GM18508 (cell line): ENCODE measurements around the gene DUSP14.

Experiments used
- ATAC-seq: cut with Tn5 transposase; IDR thresholded peaks from one replicate; pipeline ENCODE4 v1.9.1; 2021; ENCODE audit warnings: moderate number of reproducible peaks; ENCODE audit not compliant: insufficient read depth, unreplicated experiment

DUSP14 gene

DNA sequence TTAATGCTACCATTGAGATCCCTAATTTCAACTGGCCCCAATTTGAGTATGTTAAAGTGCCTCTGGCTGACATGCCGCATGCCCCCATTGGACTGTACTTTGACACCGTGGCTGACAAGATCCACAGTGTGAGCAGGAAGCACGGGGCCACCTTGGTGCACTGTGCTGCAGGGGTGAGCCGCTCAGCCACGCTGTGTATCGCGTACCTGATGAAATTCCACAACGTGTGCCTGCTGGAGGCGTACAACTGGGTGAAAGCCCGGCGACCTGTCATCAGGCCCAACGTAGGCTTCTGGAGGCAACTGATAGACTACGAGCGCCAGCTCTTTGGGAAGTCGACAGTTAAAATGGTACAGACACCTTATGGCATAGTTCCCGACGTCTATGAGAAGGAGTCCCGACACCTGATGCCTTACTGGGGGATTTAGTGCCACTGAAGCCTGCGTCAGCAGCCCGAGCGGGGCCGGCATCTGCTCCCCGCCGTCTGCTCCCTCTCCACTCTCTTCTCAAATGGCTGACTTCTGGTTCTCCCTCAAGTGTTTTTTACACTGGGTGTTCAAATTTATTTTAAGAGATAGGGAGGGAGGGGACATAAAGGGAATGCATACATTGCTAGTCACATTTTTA, 22.9 kb downstream of the DUSP14 start:
- ATAC-seq = no peak

DNA sequence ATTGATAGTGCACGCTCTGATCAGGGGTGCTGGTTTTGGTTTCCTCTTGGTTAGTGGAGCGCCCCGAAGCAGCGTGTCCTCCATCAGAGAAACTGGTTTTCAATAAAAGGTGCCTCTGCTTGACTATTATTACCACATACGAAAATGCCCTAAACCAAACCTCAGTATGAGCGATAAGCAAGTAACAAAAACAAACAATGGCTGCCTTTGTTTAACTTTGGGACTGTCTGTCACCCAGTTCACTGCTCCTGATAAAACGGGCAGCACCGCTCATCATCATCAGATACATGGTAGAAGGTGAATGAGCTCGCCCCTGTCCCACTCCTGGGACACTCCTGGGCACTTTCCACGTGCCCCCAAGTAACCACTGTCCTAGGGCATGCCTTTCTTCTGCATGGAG, 24.0 kb downstream of the DUSP14 start:
- ATAC-seq = no peak

DNA sequence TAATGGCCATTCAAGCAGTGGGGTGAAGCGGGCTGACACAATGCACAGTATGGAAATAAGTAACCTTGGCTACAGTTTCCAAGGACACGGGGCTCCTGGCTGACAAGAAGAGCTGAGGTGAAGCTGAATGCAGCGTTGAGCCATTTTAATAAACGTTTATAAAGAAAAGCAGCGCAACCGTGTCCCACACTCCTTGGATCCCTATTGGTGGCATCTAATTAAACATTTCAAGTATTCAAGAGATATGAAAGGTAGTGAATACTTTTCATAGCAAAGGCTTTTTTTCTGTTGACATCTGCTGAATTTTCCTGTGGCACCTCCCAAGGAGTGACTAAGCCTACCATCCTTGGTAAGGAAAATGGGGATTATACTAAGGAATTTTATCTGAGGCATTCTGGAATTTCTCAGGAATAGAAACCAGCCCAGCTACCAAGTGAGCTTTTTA, 26.5 kb downstream of the DUSP14 start:
- no peak for ATAC-seq

DNA sequence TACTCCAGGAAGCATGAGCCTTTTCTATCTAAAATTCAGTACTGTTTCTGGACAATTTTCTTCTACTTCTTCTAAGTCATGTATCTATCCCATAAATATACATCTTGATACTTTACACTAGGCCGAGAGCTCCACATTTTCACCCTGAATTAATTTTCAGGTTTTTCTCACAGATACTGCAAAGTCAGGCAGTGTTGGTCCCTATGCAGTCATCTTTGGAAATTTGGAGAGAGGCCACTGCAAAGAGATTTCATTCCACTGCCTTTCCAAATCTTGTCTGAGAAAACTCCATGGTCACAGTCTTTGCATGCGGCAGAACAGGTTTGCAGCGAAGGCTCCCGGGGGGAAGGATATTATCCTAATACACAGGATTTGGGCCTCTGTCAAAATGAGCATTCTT, 28.2 kb downstream of the DUSP14 start:
- ATAC-seq = no peak

DNA sequence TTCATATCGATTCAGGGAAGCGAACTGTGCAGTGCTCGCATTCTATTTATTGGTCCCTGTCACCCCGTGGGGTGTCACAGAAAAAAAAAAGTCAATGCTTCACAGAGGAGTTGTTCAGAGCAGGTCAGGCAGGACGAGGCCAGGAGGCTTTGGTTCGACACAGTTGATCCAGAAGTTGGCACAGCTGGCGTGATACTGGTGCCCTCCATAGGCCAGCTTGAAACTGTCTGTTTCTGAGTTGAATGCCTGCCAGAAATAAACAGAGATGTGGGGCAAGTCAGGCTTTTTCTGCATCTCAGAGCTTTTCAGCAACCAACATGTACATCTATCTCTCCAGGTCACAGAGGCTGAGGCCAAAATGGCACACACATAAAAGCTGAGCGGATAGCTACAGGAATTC, 29.1 kb downstream of the DUSP14 start:
- ATAC-seq = no peak

DNA sequence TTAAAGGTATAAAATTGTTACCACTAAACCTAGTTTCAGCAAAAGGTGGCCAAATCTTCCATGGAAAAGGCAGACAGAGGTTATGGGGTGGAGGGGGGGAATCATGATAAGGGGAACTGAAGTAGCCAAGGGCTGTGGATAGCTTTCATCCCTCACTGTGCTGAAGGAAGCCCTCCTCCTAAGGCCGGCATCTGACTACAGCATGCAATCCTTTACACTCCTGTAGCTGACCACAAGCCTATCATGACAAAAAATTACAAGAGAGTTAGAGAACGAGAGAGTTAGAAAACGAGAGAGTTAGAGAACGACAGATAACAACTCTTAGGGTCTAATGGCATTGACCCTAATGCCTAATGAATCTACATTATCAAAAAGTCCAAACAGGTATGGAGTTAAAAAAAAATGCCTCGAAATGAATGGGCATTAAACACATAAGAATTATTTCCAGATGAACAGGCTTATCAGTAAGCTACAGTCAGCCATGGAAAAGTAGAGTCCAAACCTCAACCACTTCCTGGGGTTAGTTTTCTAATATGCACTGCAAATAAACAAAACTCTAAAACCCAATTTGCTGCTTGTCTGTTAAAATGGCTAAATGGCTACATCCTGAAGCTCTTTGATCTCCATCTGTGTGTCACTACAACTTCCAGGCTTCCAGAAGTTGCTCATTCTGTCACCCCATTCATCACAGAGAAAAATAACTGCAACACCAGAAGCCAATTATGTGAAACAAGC, 29.7 kb downstream of the DUSP14 start:
- no peak for ATAC-seq

DNA sequence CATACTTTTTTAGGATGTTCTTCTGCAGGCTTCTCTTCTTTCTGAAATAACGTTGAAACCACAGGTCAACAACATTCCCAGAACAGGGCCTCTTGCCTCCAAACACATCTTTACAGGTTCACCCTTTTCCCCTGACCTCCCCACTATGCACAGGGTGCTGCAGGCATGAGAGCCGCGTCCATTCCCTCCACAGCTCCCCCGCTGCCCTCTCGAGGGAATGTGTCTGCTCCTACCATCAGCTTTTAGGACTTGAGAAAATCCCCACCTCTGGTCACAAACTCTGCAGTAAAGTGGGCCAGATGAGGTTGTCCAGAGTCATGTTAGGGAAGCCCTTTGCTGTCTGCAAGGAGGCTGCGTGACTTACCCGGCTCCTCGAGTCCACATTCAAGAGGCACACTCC, 30.5 kb downstream of the DUSP14 start:
- ATAC-seq = no peak

DNA sequence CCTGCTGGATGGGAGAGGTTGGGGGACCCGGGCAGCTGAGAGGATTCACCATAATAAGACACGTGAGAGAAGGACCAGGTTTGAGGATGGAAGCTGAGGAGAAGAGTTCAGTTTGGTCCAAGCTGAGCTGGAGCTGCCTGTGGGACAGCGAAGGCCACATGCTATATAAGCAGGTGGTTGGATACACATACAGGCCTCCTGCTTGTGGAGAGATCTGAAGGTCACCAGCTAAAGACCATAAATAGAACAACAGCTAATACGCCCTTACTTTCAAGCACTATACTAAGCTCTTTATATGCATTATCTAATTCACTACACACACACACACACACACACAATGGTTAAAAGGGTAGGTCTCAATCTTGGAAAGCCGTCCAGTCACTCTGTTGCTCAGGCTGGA, 32.1 kb downstream of the DUSP14 start:
- ATAC-seq = no peak

DNA sequence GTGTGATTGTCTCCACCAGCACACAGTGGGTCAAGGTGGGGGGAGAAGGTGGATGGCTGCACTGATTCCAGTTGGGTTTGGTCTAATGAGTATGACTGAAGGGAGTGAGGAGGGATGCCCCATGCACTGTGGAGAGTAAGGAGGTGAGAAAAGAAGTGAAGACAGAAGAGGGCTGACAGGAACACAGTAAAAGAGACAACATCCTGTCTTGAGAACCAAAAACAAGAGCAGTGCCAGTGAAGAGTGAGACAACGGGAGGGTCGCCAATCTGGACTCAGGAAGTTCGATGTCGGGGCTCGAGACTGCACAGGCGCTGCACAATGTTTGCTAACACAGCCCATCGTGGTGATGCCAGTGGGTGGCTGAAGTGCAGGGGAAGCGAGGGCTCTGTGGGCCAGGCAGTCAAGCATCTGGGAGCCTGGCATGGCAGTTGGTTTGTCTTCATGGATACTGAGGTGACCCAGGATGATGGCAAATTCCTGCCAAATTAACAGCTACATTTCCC, 34.1 kb downstream of the DUSP14 start:
- ATAC-seq = no peak

DNA sequence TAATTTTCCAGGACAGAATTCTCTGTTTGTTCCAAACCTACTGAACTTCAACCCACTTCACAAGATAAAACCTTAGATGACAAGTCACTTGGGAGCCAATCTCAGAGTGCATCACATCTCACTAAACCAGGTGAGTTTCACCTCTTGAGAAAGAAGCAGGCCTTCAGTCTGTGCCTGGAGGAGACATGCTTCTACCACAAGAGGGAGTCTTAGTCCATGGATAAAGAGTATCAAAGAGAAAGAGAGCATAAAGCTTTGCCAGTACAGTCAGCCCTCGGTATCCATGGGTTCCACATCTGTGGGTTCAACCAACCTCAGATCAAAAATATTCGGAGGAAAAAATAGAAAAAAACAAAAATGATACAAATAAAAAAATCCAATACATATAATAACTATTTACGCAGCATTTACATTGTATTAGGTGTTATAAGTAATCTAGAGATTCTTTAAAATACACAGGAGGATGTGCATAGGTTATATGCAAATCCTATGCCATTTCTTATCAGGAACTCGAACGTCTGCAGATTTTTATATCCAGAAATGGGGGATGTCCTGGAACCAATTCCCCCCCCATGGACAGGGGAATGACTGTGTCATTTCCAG, 37.7 kb downstream of the DUSP14 start:
- ATAC-seq = no peak

DNA sequence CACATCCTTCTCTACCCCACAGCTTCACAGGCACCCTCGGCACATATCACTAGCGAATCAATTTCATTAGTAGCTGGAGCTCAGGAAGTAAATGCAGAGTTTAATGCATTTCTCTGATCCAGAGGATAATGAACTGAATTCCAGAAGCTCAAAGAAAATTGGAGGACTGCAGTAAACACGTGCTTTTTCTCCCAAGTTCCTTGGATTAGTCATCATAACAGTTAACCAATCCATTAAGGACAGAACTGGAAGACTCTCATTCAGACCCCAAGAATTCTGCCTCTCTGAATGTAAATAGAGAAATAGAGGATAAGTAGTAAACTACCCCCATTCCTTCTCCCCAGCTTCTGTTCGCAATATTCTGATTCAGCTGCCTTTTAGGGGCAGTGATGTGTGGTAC, 40.7 kb downstream of the DUSP14 start:
- no peak for ATAC-seq

DNA sequence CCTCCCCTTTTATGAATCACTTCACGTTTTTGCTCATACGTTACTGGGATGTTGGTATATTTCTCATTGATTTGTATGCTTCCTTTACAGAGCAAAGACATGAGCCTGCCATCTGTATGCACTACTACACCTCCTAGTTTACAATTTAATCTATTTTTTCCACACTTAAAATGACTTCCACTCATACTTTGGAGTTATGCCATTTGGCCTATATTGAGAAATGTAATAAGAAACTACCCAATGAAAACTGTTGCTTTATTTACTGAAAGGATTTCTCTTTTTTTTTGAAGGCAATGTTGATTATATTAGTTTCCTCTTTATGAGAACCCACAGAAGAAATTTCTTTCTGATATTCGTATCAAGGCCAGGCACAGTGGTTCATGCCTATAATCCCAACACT, 43.1 kb downstream of the DUSP14 start:
- ATAC-seq = no peak

DNA sequence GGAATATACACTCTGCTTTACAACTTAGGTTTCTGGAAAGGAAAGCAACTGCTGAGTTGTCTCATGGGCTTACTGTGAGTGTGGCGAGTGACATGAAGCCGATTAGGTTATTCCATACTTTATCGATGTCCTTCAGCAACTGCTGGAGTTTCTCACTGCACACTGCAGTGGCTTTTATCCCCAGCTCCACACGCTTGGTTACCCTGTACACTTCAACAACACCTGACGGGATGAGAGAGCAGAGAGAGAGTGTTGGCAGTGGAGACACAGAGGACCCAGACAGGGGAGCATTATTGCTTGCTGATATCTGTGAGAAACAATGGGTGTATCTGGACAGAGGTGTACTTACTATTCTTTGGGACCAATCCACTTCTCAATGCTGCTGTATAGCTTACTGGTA, 46.2 kb downstream of the DUSP14 start:
- ATAC-seq = no peak

DNA sequence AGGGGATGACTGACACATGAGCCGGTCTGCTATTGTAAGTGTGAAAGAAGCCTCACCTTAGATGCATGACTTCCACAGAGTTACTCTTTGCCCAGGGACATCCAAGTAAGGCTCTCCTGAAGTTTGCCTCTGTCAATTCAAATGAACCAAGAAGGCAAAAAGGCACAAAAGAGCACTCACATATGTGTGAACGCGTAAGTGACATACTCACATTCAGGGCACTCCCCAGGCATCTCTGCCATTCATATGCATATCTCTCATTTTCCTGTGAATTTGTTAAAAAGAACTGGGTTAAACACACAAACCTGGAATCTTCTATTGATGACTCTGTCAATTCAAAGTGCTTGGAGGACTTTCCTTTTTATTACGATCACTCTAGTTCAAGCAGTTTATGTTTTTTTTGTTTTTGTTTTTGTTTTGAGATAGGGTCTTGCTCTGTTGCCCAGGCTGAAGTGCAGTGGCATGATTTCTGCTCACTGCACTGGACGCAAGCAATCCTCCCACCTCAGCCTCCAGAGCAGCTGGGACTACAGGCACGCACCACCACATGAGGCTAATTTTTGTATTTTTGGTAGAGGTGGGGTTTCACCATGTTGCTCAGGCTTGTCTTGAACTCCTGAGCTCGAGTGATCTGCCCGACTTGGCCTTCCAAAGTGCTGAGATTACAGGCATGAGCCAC, 49.4 kb downstream of the DUSP14 start:
- ATAC-seq = no peak

DNA sequence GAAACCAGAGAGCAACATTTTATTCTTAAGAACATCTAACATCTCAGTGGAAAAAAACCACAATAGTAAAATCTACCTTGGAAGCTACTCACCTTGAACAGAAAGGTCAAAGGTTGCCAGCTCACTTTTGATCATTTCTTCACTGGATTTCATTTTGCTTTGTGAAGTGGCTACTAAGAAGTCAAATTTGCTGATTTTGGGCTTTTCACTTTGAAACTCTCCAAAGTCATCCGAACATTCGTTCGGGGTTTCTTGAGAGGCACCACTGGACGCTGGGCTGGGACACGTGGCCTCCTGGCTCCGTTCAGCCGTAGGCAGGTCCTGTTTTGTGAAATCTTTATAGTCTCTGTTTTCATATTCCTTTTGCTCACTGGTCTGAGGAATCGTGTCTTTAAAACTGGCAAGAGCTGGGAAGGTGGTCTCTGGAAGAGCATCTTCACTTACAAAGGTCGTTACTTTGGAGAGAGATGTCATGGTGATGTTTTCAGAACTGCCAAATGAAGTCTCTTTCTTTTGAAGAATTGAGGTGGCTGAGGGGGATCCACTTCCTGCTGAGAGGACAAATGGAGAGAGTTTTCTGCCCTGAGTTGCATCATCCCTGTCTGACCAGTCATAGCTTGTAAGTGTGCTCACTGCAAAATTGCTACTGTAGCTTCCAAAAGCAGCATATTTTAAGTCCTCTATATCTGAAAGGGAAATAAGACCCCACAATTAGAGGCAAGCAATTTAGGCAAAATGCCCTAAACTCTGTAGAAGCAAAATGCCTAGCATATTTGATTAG, 52.4 kb downstream of the DUSP14 start:
- no peak for ATAC-seq

DNA sequence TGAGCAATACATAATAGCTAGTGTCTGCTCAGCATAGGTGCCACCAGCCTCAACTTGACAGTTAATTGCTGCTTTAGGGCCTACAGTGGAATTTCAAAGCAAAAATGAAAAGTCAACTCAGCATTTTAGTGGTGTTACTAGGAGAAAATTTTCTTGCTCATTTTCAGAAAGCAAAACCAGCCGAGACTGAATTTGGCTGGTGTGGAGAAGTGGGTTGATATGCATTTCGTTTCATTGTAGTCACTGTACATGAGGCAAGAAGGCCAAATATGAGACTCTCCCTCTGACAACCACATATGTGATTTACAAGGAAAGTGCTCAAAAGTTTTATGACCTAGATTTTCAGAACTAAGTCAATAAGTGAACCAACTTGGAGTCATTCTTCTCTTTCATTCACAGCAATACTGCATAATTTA, 54.0 kb downstream of the DUSP14 start:
- ATAC-seq = no peak

DNA sequence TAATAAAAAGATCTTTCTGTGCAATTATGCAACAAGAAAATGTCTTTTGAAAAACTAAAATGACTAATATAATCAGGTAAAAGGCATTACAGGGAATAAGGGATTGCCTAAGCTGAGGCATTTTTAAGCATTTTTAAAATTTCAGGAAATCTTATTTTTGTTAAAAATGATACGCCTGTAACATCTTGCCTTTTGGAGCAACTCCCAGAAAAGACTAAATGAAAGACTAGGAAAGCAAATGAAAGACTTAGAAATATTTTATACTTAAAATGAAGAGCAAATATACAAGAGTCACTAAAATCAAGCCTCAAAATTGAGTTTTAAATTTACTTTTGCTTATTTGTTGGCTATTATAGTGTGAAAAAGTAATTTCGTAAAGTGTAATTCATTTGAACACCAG, 55.8 kb downstream of the DUSP14 start:
- ATAC-seq = no peak

DNA sequence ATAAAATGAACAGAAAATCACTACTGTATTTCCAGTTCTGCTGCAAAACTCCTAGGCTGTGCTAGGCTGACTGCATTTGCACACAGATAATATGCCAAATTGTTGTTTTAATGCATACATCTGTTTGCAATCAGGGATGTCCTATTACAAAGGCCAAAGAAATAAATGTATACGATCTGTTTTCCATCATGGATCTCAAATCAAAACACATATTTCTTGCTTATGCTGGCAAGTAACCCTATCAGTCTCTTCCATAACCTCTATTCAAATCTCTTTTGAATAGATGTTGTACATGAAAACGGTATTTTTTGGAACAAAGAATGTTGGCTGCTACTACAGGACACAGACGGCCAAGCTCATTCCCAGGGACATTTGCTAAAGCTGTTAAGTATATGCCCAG, 56.6 kb downstream of the DUSP14 start:
- ATAC-seq = no peak

DNA sequence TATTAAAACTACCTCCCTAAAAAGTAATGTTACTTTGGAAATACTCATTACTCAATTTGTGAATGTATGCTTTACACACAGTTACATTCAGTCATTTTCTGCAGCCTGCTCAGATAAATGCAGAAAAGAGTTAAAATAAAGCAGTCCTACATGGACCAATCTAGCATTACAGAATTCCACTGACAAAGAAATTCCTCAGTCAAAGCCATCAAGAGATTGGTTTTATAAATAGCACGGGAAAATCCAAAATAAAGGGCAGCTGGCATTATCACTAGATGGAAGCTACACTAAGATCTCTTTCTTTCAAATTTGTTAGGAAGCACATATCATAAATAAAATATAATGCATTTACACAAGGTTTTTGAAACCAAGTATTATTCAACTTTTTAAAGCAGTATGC, 58.3 kb downstream of the DUSP14 start:
- ATAC-seq = no peak

DNA sequence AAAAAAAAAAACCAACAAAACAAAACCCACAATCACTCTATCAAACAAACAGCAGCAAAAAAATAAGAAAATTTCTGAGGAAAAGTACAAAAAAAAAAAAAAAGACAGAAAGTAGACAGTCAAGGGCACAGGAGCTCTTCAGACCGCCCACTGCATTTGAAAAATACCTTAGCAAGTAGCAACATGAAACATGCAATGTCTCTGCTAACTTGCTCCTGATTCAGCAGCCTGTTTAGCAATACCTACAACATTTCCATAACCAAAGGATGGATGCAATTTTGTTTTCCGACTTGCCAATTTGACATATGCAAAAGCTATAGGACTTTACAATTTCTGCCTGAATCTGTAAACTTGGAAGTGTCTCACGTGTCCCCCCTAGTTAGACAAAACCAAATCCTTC, 62.1 kb downstream of the DUSP14 start:
- no peak for ATAC-seq
